Stomach smooth muscle (tissue), 2 donors: ENCODE results near the gene KCNK18.

Source experiments
- H3K27ac ChIP-seq: one replicate; pipeline ENCODE4 v1.7.0; 2013; ENCODE audit warnings: mild to moderate bottlenecking, low read length, inconsistent platforms
- H3K27me3 ChIP-seq, 2 donors: one replicate each; pipeline ENCODE4 v1.7.0; 2013; ENCODE audit warnings: low read length in 2 of 2; ENCODE audit not compliant: insufficient read depth in 2 of 2, control insufficient read depth in 1 of 2
- H3K36me3 ChIP-seq, 2 donors: one replicate each; pipeline ENCODE4 v1.7.0; 2013; ENCODE audit warnings: low read length in 2 of 2; ENCODE audit not compliant: control insufficient read depth in 2 of 2, insufficient read depth in 2 of 2
- H3K4me1 ChIP-seq: one replicate; pipeline ENCODE4 v1.7.0; 2013; ENCODE audit warnings: low read length; ENCODE audit not compliant: control insufficient read depth, insufficient read depth
- H3K4me3 ChIP-seq, 2 donors: one replicate each; pipeline ENCODE4 v1.7.0; 2013; ENCODE audit warnings: low read length in 2 of 2
- H3K9ac ChIP-seq, 2 donors: one replicate each; pipeline ENCODE4 v1.7.0; 2013; ENCODE audit warnings: low read length in 2 of 2, mild to moderate bottlenecking in 1 of 2
- H3K9me3 ChIP-seq, 2 donors: one replicate each; pipeline ENCODE4 v1.7.0; 2013; ENCODE audit warnings: low read length in 2 of 2; ENCODE audit not compliant: control insufficient read depth in 2 of 2
- donor health status: healthy.
- donor health status: Pancreatic carcinoma.

Gene KCNK18

GRCh38 chr10:117240621-117241529, 43.6 kb downstream of the KCNK18 start, which contains the start of gene SLC18A2:
SLC18A2 (plus strand) TSS chr10:117241114; CDS start chr10:117241694, 580 bp downstream.
- H3K4me3 ChIP-seq, result no peak within 1 kb of the TSS
- H3K4me1 ChIP-seq, result no peaks in the 10 kb centered on the region
- H3K9me3 ChIP-seq, result no peaks in the 10 kb centered on the region
- no peaks in the 10 kb centered on the region for H3K36me3 ChIP-seq
- H3K27me3 ChIP-seq, result peaks cover 26 to 36% of the 10 kb centered on the region in 2 donors
- no peak within 1 kb of the TSS for H3K27ac ChIP-seq
- H3K9ac ChIP-seq, result no peak within 1 kb of the TSS

GRCh38 chr10:117241541-117242462, 44.5 kb downstream of the KCNK18 start:
- Histone ChIP-seq H3K4me1 (no peaks in the 10 kb centered on the region), H3K9ac (no peak overlapping the region), H3K27me3 (peaks cover 19 to 36% of the 10 kb centered on the region in 2 donors), H3K4me3 (no peak overlapping the region), H3K9me3 (no peaks in the 10 kb centered on the region), H3K36me3 (no peaks in the 10 kb centered on the region), H3K27ac (no peak overlapping the region)

GRCh38 chr10:117242463-117242832, 45.2 kb downstream of the KCNK18 start:
- Histone ChIP-seq H3K27me3 (peaks cover 19 to 36% of the 10 kb centered on the region in 2 donors), H3K4me1 (no peaks in the 10 kb centered on the region)

GRCh38 chr10:117246997-117247671, 49.8 kb downstream of the KCNK18 start:
- Histone ChIP-seq H3K36me3 (no peaks in the 10 kb centered on the region), H3K9me3 (no peaks in the 10 kb centered on the region), H3K27me3 (peaks cover 18 to 23% of the 10 kb centered on the region in 2 donors), H3K4me1 (no peaks in the 10 kb centered on the region), H3K27ac (no peak overlapping the region), H3K9ac (no peak overlapping the region), H3K4me3 (no peak overlapping the region)

More at GRCh38 chr10:117242463-117242832, 45.2 kb downstream of the KCNK18 start:
- Histone ChIP-seq H3K27ac (no peak overlapping the region), H3K36me3 (no peaks in the 10 kb centered on the region), H3K4me3 (no peak overlapping the region), H3K9ac (no peak overlapping the region), H3K9me3 (no peaks in the 10 kb centered on the region)

- no peak overlapping the region for H3K4me3 ChIP-seq
- no peaks in the 10 kb centered on the region for H3K4me1 ChIP-seq
- no peak overlapping the region for H3K27ac ChIP-seq
- H3K9ac ChIP-seq, result no peak overlapping the region
- H3K27me3 ChIP-seq, result peaks cover 16 to 21% of the 10 kb centered on the region in 2 donors
- no peaks in the 10 kb centered on the region for H3K9me3 ChIP-seq
- no peaks in the 10 kb centered on the region for H3K36me3 ChIP-seq
These were observed 51.6 kb downstream of the KCNK18 start for GRCh38 chr10:117248750-117249465.

- Histone ChIP-seq H3K27ac (no peak overlapping the region), H3K4me3 (no peak overlapping the region), H3K9me3 (no peaks in the 10 kb centered on the region), H3K4me1 (no peaks in the 10 kb centered on the region), H3K36me3 (no peaks in the 10 kb centered on the region), H3K27me3 (peaks cover 10 to 19% of the 10 kb centered on the region in 2 donors), H3K9ac (no peak overlapping the region)
These were observed 52.3 kb downstream of the KCNK18 start for GRCh38 chr10:117249493-117250093.

- no peak overlapping the region for H3K4me3 ChIP-seq
- H3K27me3 ChIP-seq, result peaks cover 10 to 16% of the 10 kb centered on the region in 2 donors
- H3K9me3 ChIP-seq, result no peaks in the 10 kb centered on the region
- no peak overlapping the region for H3K9ac ChIP-seq
- H3K36me3 ChIP-seq, result no peaks in the 10 kb centered on the region
- H3K4me1 ChIP-seq, result no peaks in the 10 kb centered on the region
- H3K27ac ChIP-seq, result no peak overlapping the region
These were observed 53.1 kb downstream of the KCNK18 start for GRCh38 chr10:117250411-117250810.

- Histone ChIP-seq H3K9ac (no peak overlapping the region), H3K9me3 (no peaks in the 10 kb centered on the region), H3K36me3 (no peaks in the 10 kb centered on the region), H3K4me3 (no peak overlapping the region), H3K27ac (no peak overlapping the region), H3K27me3 (peaks cover 7 to 16% of the 10 kb centered on the region in 2 donors), H3K4me1 (no peaks in the 10 kb centered on the region)
These were observed 56.6 kb downstream of the KCNK18 start for GRCh38 chr10:117253908-117254307.

GRCh38 chr10:117254338-117254737, 57.0 kb downstream of the KCNK18 start:
- H3K4me1 ChIP-seq, result no peaks in the 10 kb centered on the region
- no peaks in the 10 kb centered on the region for H3K36me3 ChIP-seq
- H3K9me3 ChIP-seq, result no peaks in the 10 kb centered on the region
- H3K27ac ChIP-seq, result no peak overlapping the region
- peaks cover 7 to 16% of the 10 kb centered on the region in 2 donors for H3K27me3 ChIP-seq
- H3K4me3 ChIP-seq, result no peak overlapping the region
- H3K9ac ChIP-seq, result no peak overlapping the region
